HG03354 (cell line): ENCODE results near the gene PAK4.

Experiments
- ATAC-seq: cut with Tn5 transposase; IDR thresholded peaks from one replicate; pipeline ENCODE4 v1.9.1; 2021; ENCODE audit warnings: mild to moderate bottlenecking; ENCODE audit not compliant: unreplicated experiment, poor library complexity, severe bottlenecking

PAK4 gene

GRCh38 chr19:39126312-39127187 is 964 bp downstream of the PAK4 start:
- ATAC-seq = no peak

GRCh38 chr19:39127812-39128515 is 2.4 kb downstream of the PAK4 start:
- no peak for ATAC-seq

- ATAC-seq = no peak
These were observed 3.0 kb downstream of the PAK4 start for GRCh38 chr19:39128516-39129079.

- ATAC-seq = no peak
These were observed 3.5 kb downstream of the PAK4 start for GRCh38 chr19:39129116-39129515.

GRCh38 chr19:39130337-39131254 is 5.0 kb downstream of the PAK4 start:
- no peak for ATAC-seq

- no peak for ATAC-seq
These were observed 5.7 kb downstream of the PAK4 start for GRCh38 chr19:39131255-39131755.

GRCh38 chr19:39132344-39132969 is 6.9 kb downstream of the PAK4 start:
- no peak for ATAC-seq

- ATAC-seq = no peak
These were observed 8.1 kb downstream of the PAK4 start for GRCh38 chr19:39133431-39134270.

GRCh38 chr19:39135701-39136100 is 10.1 kb downstream of the PAK4 start:
- no peak for ATAC-seq

GRCh38 chr19:39136225-39136940 is 10.8 kb downstream of the PAK4 start:
- no peak for ATAC-seq

- no peak for ATAC-seq
These were observed 11.5 kb downstream of the PAK4 start for GRCh38 chr19:39137131-39137530.

GRCh38 chr19:39138221-39139211 is 12.9 kb downstream of the PAK4 start:
- ATAC-seq = no peak

GRCh38 chr19:39139305-39139874 is 13.8 kb downstream of the PAK4 start:
- no peak for ATAC-seq

GRCh38 chr19:39139971-39140453 is 14.4 kb downstream of the PAK4 start:
- ATAC-seq = no peak

GRCh38 chr19:39140594-39140993 is 15.0 kb downstream of the PAK4 start:
- ATAC-seq = no peak

- ATAC-seq = no peak
These were observed 16.3 kb downstream of the PAK4 start for GRCh38 chr19:39141929-39142328.
